Fibroblast of villous mesenchyme (primary cell): ENCODE results near the gene KLHL28. TPM values are rescaled to one million over a fixed set of nuclear protein-coding genes. Genes with fewer than 3 reads are reported as not detected.

Source experiments
- DNase-seq: peaks from one replicate; pipeline ENCODE4 v3.0.0-alpha.2; 2010; ENCODE audit warnings: low read depth
- H3K4me3 ChIP-seq: 2 replicates; pipeline ENCODE4 v1.5.1; 2011; ENCODE audit warnings: low read depth, mild to moderate bottlenecking, low read length
- total RNA-seq: library from RNA; depleted of rRNA; stranded (reverse); fragments of >200 nt; gene quantifications from 2 replicates; pipeline ENCODE4 v1.2.3, GENCODE V29; 2012
- TF ChIP-seq, protein P1 (sequence below): IDR thresholded peaks from 2 replicates; pipeline ENCODE4 v1.5.1; 2012; ENCODE audit warnings: low read depth, mild to moderate bottlenecking, low read length; ENCODE audit not compliant: insufficient read depth

The KLHL28 gene
- total RNA-seq, 1 donor, result 9.5 TPM

- DNase-seq, result no peak
- TF ChIP-seq, protein P1, sequence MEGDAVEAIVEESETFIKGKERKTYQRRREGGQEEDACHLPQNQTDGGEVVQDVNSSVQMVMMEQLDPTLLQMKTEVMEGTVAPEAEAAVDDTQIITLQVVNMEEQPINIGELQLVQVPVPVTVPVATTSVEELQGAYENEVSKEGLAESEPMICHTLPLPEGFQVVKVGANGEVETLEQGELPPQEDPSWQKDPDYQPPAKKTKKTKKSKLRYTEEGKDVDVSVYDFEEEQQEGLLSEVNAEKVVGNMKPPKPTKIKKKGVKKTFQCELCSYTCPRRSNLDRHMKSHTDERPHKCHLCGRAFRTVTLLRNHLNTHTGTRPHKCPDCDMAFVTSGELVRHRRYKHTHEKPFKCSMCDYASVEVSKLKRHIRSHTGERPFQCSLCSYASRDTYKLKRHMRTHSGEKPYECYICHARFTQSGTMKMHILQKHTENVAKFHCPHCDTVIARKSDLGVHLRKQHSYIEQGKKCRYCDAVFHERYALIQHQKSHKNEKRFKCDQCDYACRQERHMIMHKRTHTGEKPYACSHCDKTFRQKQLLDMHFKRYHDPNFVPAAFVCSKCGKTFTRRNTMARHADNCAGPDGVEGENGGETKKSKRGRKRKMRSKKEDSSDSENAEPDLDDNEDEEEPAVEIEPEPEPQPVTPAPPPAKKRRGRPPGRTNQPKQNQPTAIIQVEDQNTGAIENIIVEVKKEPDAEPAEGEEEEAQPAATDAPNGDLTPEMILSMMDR, result no peak
- no peak overlapping the region for H3K4me3 ChIP-seq
Observed at GRCh38 chr14:44889595-44890471, 71.9 kb downstream of the KLHL28 start.

- no peak overlapping the region for H3K4me3 ChIP-seq
- no peak for DNase-seq
- TF ChIP-seq, protein P1, result no peak
Observed at GRCh38 chr14:44887596-44887955, 74.2 kb downstream of the KLHL28 start.

DNA sequence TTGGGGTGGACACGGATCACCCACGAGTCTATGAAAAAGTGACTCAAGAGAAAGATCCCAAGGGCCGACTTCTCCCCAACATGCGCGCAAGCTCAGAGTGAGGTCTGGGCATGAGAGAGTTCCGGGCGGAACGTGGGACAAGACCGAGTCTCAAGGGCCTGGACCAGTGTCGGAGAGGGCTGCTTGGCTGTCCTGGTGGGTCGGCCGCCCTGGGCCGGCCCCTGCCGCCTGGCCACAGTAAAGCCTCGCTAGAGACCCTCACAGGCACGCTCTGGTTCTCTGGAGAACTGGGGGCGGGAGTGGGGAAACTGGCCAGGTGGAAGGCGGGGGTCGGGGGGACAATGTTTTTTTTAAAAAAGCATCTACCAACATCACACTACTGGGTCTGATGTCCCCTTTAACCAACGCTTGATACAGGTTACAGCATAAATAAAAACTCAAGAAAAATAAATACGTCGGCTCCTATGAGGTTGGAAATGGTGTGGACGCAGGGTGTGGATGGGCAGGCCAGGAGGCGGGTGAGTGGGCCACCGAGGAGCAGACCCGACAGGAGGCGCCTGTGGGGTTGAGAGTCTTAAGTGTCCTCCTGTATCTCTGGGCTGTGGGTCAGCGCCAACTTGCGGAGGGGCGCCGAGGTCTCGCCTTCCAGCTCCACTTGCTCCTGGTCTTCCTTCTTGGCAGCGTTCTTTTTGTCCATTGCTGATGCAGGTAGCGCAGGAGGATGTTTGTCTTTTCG is 74.7 kb downstream of the KLHL28 start:
- DNase-seq, result no peak
- TF ChIP-seq, protein P1, result no peak
- H3K4me3 ChIP-seq, result no peak overlapping the region

GRCh38 chr14:44880791-44881190 is 81.0 kb downstream of the KLHL28 start:
- no peak for DNase-seq
- no peak overlapping the region for H3K4me3 ChIP-seq
- TF ChIP-seq, protein P1, result no peak

Other genes with a start within 250 kb of the KLHL28 start
- 15.1 and 22.5 TPM in 2 replicates for gene TOGARAM1, start 243 bp upstream of the KLHL28 start, total RNA-seq
- gene PRPF39, start 122.2 kb upstream of the KLHL28 start, total RNA-seq, result 32.5 and 37.1 TPM in 2 replicates
- gene FKBP3, start 172.5 kb upstream of the KLHL28 start, total RNA-seq, result 22.2 and 30.7 TPM in 2 replicates
- 7.4 and 10.8 TPM in 2 replicates for gene FANCM, start 174.0 kb upstream of the KLHL28 start, total RNA-seq